SK-N-MC (cell line): ENCODE measurements around the gene SLC8A2.
A peak's percentile ranks its signal among the peaks of the same experiment; 100 is the strongest.

ENCODE experiments used
- DNase-seq: peaks from one replicate; pipeline ENCODE4 v3.0.0-alpha.2; 2011; ENCODE audit warnings: low read depth, low spot score
- H3K27ac ChIP-seq: fragments of 200-600 bp; sonication (generic); 2 replicates; pipeline ENCODE4 v1.5.1; 2016; ENCODE audit warnings: mixed run types
- H3K36me3 ChIP-seq: fragments of 200-600 bp; sonication (generic); 2 replicates; pipeline ENCODE4 v1.6.1; 2017; ENCODE audit warnings: antibody characterized with exemption, low read length, mixed read lengths; ENCODE audit not compliant: insufficient read depth
- H3K4me3 ChIP-seq: fragments of 200-600 bp; sonication (generic); 2 replicates; pipeline ENCODE4 v1.5.1; 2016
- H3K9ac ChIP-seq: fragments of 200-600 bp; sonication (generic); 2 replicates; pipeline ENCODE4 v1.8.0; 2017; ENCODE audit warnings: mixed run types, mixed read lengths; ENCODE audit not compliant: insufficient read length
- H3K9me3 ChIP-seq: fragments of 200-600 bp; sonication (generic); 2 replicates; pipeline ENCODE4 v1.6.1; 2017; ENCODE audit warnings: low read depth, mild to moderate bottlenecking, antibody characterized with exemption, low read length, moderate library complexity, mixed read lengths
- EZH2 ChIP-seq: fragments of 200-600 bp; sonication (generic); IDR thresholded peaks from one replicate; pipeline ENCODE4 v1.6.1; 2017; ENCODE audit warnings: antibody characterized with exemption
- FOXP2 ChIP-seq: optimal IDR thresholded peaks from 2 replicates; pipeline ENCODE3; 2011; ENCODE audit warnings: mild to moderate bottlenecking, moderate library complexity; ENCODE audit not compliant: insufficient read depth; ENCODE audit errors: extremely low read length, control extremely low read depth
- POLR2AphosphoS5 ChIP-seq: IDR thresholded peaks from 2 replicates; pipeline ENCODE4 v1.6.1; 2012; ENCODE audit warnings: mild to moderate bottlenecking, low read depth, low read length, borderline replicate concordance

Gene SLC8A2, protein sequence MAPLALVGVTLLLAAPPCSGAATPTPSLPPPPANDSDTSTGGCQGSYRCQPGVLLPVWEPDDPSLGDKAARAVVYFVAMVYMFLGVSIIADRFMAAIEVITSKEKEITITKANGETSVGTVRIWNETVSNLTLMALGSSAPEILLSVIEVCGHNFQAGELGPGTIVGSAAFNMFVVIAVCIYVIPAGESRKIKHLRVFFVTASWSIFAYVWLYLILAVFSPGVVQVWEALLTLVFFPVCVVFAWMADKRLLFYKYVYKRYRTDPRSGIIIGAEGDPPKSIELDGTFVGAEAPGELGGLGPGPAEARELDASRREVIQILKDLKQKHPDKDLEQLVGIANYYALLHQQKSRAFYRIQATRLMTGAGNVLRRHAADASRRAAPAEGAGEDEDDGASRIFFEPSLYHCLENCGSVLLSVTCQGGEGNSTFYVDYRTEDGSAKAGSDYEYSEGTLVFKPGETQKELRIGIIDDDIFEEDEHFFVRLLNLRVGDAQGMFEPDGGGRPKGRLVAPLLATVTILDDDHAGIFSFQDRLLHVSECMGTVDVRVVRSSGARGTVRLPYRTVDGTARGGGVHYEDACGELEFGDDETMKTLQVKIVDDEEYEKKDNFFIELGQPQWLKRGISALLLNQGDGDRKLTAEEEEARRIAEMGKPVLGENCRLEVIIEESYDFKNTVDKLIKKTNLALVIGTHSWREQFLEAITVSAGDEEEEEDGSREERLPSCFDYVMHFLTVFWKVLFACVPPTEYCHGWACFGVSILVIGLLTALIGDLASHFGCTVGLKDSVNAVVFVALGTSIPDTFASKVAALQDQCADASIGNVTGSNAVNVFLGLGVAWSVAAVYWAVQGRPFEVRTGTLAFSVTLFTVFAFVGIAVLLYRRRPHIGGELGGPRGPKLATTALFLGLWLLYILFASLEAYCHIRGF

GRCh38 chr19:47471733-47472457 lies at the start of gene SLC8A2:
SLC8A2 (minus strand) TSS chr19:47471893; CDS start chr19:47466403, 5,490 bp downstream.
- DNase-seq: peak; percentile 35
- H3K9ac ChIP-seq: no peak within 1 kb of the TSS
- H3K36me3 ChIP-seq: no peaks in the 10 kb centered on the region
- no peaks in the 10 kb centered on the region for H3K9me3 ChIP-seq
- no peak for TF ChIP-seq EZH2
- TF ChIP-seq POLR2AphosphoS5: no peak
- TF ChIP-seq FOXP2: no peak
- H3K27ac ChIP-seq: no peak within 1 kb of the TSS
- peak within 1 kb of the TSS; percentile 73 for H3K4me3 ChIP-seq

- H3K36me3 ChIP-seq: no peaks in the 10 kb centered on the region
- no peak for TF ChIP-seq FOXP2
- no peak for TF ChIP-seq EZH2
- TF ChIP-seq POLR2AphosphoS5: no peak
Observed at GRCh38 chr19:47520839-47521238, 49.1 kb upstream of the SLC8A2 start.

DNA sequence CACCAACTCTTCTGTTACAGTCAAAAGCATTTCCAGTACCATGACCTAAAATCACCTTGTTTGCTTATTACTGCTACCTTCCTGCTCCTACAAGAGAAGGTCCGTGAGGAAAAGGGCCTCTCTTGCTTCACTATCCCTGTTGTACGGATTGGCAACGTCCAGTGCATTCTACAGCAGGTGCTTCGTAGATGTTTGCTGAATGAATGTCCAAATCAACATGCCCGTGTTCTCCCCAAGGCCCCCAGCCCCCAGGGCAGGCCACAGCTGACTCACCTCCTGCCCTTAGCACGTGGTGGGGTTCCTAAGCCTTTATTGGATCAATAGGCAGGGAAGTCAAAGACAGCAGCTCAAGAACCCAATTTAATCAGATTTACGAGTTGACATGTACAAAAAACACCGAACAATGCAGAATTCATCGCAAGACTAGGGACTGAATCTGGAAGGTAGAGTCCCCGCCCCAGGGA lies 48.7 kb upstream of the SLC8A2 start:
- no peak overlapping the region for H3K9ac ChIP-seq
- H3K36me3 ChIP-seq: no peaks in the 10 kb centered on the region
- DNase-seq: no peak
- no peaks in the 10 kb centered on the region for H3K9me3 ChIP-seq
- H3K27ac ChIP-seq: no peak overlapping the region
- no peak for TF ChIP-seq POLR2AphosphoS5
- no peak for TF ChIP-seq EZH2
- no peak overlapping the region for H3K4me3 ChIP-seq

More at GRCh38 chr19:47520839-47521238, 49.1 kb upstream of the SLC8A2 start:
- DNase-seq: no peak
- Histone ChIP-seq H3K27ac (no peak overlapping the region), H3K9ac (no peak overlapping the region), H3K4me3 (no peak overlapping the region), H3K9me3 (no peaks in the 10 kb centered on the region)

- Histone ChIP-seq H3K9me3 (no peaks in the 10 kb centered on the region), H3K4me3 (no peak overlapping the region), H3K36me3 (no peaks in the 10 kb centered on the region), H3K27ac (no peak overlapping the region), H3K9ac (no peak overlapping the region)
- DNase-seq: no peak
- TF ChIP-seq FOXP2: no peak
- no peak for TF ChIP-seq POLR2AphosphoS5
- TF ChIP-seq EZH2: no peak
Observed at GRCh38 chr19:47518854-47519253, 47.2 kb upstream of the SLC8A2 start.

DNA sequence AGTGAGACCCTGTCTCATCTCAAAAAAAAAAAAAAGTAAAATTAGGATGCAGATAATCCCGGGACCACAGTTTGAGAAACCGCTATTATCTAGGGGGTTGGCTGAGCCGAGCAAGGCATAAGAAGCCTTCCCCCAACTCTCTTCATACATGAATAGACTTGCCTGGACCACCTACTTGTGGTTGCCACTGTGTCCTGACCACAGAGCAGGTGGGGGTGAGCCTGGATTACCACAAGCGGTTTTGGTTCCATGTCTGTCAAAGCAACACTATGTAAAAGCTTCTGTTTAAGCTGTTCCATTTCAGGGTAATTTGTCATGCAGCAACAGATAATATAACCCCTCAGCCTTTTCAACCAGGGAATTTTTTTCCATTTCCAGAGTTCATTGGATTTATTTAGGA lies 46.4 kb upstream of the SLC8A2 start:
- no peak for DNase-seq
- Histone ChIP-seq H3K36me3 (no peaks in the 10 kb centered on the region), H3K4me3 (no peak overlapping the region), H3K9ac (no peak overlapping the region), H3K27ac (no peak overlapping the region), H3K9me3 (no peaks in the 10 kb centered on the region)
- TF ChIP-seq FOXP2 (no peak), POLR2AphosphoS5 (no peak), EZH2 (no peak)

DNA sequence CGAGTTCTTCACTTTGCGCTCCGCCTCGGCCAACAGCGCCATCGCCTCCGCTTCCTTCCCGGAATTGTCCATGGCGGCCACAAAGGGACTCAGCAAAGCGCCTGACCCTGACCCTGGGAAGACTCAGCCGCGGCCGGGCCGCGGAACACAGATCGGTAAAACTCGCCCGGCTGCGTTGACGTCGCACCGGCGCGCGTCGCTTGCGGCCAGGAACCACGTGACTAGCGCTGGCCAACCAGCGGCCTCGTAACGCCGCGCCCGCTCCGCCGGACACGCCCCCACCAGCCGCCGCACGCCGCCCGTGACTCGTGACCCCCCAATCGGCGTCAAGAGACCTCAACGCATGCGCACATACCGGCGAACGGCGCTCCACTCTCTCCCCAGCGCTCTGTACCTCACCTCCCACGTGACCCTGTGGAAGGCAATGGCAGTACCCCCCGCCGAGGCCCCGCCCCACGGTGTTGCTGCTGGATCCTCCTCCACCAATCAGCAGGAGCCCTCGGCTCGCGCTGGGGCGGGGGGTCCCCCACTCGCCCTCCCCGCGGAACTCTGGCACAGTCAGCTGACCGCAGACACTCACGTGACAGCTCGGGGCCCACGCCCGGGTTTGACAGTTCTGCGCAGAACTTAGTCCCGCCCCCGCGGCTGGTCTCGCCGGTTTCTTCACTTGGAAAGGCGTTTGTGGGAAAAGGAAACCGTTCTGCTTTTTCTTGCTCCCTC lies 43.3 kb upstream of the SLC8A2 start, which contains the start of gene NAPA:
TSS of gene NAPA (minus strand) at position 195 of the 720 bp plus-strand sequence. CDS start at position 72, 123 bp downstream.
- no peaks in the 10 kb centered on the region for H3K36me3 ChIP-seq
- peak within 1 kb of the TSS; percentile 98 for H3K9ac ChIP-seq
- H3K27ac ChIP-seq: peak within 1 kb of the TSS; percentile 83
- H3K4me3 ChIP-seq: peak within 1 kb of the TSS; percentile 100
- TF ChIP-seq POLR2AphosphoS5: peak; percentile 79; the same call in 1 of the 2 replicates
- peak; percentile 94 for TF ChIP-seq FOXP2
- no peak for TF ChIP-seq EZH2
- H3K9me3 ChIP-seq: no peaks in the 10 kb centered on the region
- DNase-seq: peak; percentile 99

DNA sequence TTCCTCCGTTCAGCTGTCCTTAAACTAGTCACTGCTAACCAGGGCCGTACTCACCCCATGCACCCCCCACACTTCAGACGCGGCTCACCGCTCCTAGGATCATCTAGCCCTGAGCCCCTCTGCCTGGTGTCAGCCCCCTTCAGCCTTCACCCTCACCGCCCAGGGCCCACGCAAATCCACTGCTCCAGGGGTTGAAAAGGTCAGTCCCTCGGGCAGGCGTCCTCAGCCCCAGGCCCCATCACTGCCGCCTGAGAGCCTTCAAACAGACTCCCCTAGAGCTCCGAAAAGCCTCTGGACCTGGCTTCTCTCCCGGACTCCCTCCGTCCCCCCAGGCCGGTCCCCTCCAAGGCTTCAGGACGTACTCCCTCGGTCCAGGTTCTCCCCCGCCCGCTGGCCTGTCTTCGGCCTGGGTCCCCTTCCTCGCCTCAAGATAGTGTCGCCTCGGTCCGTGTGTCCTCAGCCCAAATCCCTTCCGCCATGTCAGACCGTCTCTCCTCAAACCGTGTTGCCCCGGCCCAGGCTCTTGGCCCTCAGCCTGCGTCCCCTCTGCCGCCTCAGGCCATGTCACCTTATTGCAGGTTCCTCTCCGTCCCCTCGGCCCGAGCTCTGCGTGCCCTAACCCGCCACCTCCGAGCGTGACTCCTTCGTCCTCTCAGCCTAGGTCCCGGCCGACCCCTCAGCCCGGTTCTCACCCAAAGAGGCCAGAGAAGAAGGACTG lies 42.6 kb upstream of the SLC8A2 start:
- H3K36me3 ChIP-seq: no peaks in the 10 kb centered on the region
- H3K9me3 ChIP-seq: no peaks in the 10 kb centered on the region
- H3K4me3 ChIP-seq: peak overlapping the region; percentile 100
- DNase-seq: no peak
- no peak for TF ChIP-seq EZH2
- no peak for TF ChIP-seq POLR2AphosphoS5
- TF ChIP-seq FOXP2: no peak
- peak overlapping the region; percentile 98 for H3K9ac ChIP-seq
- H3K27ac ChIP-seq: peak overlapping the region; percentile 75
